ENCODE measurements around the gene KCNQ4.

Gene KCNQ4

DNA sequence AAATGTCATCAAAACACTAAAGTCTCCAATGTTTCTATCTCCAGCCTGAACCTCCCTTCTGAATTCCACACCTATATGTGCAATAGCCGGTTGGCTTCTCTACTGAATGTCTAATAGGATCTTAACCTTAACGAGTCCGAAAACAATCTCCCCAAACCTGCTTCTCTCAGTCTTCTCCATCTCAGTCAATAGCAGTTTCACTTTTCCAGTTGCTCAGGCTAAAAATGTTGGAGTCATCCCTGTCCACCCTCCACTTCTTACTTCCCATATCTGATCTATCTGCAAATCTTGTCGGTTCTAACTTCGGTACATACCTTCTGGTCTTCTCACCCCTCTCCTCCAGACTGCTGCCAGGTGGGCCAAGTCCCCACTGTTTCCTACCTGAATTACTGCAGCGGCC lies 104.1 kb downstream of the KCNQ4 start:
- no peak for DNase-seq (ENCODE audit: extremely low read depth, insufficient read length)
- TF ChIP-seq, protein P1, sequence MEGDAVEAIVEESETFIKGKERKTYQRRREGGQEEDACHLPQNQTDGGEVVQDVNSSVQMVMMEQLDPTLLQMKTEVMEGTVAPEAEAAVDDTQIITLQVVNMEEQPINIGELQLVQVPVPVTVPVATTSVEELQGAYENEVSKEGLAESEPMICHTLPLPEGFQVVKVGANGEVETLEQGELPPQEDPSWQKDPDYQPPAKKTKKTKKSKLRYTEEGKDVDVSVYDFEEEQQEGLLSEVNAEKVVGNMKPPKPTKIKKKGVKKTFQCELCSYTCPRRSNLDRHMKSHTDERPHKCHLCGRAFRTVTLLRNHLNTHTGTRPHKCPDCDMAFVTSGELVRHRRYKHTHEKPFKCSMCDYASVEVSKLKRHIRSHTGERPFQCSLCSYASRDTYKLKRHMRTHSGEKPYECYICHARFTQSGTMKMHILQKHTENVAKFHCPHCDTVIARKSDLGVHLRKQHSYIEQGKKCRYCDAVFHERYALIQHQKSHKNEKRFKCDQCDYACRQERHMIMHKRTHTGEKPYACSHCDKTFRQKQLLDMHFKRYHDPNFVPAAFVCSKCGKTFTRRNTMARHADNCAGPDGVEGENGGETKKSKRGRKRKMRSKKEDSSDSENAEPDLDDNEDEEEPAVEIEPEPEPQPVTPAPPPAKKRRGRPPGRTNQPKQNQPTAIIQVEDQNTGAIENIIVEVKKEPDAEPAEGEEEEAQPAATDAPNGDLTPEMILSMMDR (IDR thresholded peaks at IDR 0.05; ENCODE audit: insufficient read depth, low read length, poor library complexity, severe bottlenecking): no peak
- H3K4me3 ChIP-seq (replicated peaks; ENCODE audit: low read depth, low read length): no peak overlapping the region
- no peaks in the 10 kb centered on the region for H3K36me3 ChIP-seq (ENCODE audit: control insufficient read depth, insufficient read depth, low read length)
- no peaks in the 10 kb centered on the region; the same call in 1 of the 2 replicates for H3K27me3 ChIP-seq (replicated peaks; ENCODE audit: control insufficient read depth, insufficient read depth, low read length)

Data from GM06990 (cell line).